ENCODE measurements around the gene KLRF1.

The KLRF1 gene

GRCh38 chr12:9827209-9827888 lies at the start of gene KLRF1:
KLRF1 (plus strand) TSS chr12:9827481; CDS start chr12:9827545, 64 bp downstream.
- H3K4me3 ChIP-seq (ENCODE audit: low read depth, low read length), result no peak within 1 kb of the TSS
- in situ Hi-C loops (cut with HindIII; ENCODE audit: low sequenced_read_pairs), result no loop called here
- no peak for TF ChIP-seq CTCF (IDR thresholded peaks at IDR 0.05; ENCODE audit: low read depth, low read length, missing control alignments)
- DNase-seq (ENCODE audit: low read depth), result no peak

- no peak for DNase-seq (ENCODE audit: low read depth)
- in situ Hi-C loops (cut with HindIII; ENCODE audit: low sequenced_read_pairs), result no loop called here
- H3K4me3 ChIP-seq (ENCODE audit: low read depth, low read length), result no peak overlapping the region
- TF ChIP-seq CTCF (IDR thresholded peaks at IDR 0.05; ENCODE audit: low read depth, low read length, missing control alignments), result no peak
Measured at GRCh38 chr12:9779209-9779608, 48.1 kb upstream of the KLRF1 start.

- TF ChIP-seq CTCF (IDR thresholded peaks at IDR 0.05; ENCODE audit: low read depth, low read length, missing control alignments), result no peak
- in situ Hi-C loops (cut with HindIII; ENCODE audit: low sequenced_read_pairs), result no loop called here
- no peak overlapping the region for H3K4me3 ChIP-seq (ENCODE audit: low read depth, low read length)
- no peak for DNase-seq (ENCODE audit: low read depth)
Measured at GRCh38 chr12:9781360-9781759, 45.9 kb upstream of the KLRF1 start.

GRCh38 chr12:9782547-9783382 lies 44.5 kb upstream of the KLRF1 start:
- in situ Hi-C loops (cut with HindIII; ENCODE audit: low sequenced_read_pairs), result no loop called here
- TF ChIP-seq CTCF (IDR thresholded peaks at IDR 0.05; ENCODE audit: low read depth, low read length, missing control alignments), result no peak
- no peak for DNase-seq (ENCODE audit: low read depth)
- no peak overlapping the region for H3K4me3 ChIP-seq (ENCODE audit: low read depth, low read length)

- H3K4me3 ChIP-seq (ENCODE audit: low read depth, low read length), result no peak overlapping the region
- TF ChIP-seq CTCF (IDR thresholded peaks at IDR 0.05; ENCODE audit: low read depth, low read length, missing control alignments), result no peak
- no peak for DNase-seq (ENCODE audit: low read depth)
- in situ Hi-C loops (cut with HindIII; ENCODE audit: low sequenced_read_pairs), result no loop called here
Measured at GRCh38 chr12:9784326-9784725, 43.0 kb upstream of the KLRF1 start.

GRCh38 chr12:9784816-9785215 lies 42.5 kb upstream of the KLRF1 start:
- no peak for DNase-seq (ENCODE audit: low read depth)
- no peak for TF ChIP-seq CTCF (IDR thresholded peaks at IDR 0.05; ENCODE audit: low read depth, low read length, missing control alignments)

More at GRCh38 chr12:9784816-9785215, 42.5 kb upstream of the KLRF1 start:
- in situ Hi-C loops (cut with HindIII; ENCODE audit: low sequenced_read_pairs), result no loop called here
- H3K4me3 ChIP-seq (ENCODE audit: low read depth, low read length), result no peak overlapping the region
